CD14-positive monocyte (primary cell): ENCODE data around the gene OR5T1. TPM values are rescaled to one million over a fixed set of nuclear protein-coding genes. Genes with fewer than 3 reads are reported as not detected.

ENCODE experiments used
- DNase-seq, 3 donors: peaks; one replicate each; pipeline ENCODE4 v3.0.0-alpha.2; 2011 to 2022
- H2AFZ ChIP-seq: 2 replicates; pipeline ENCODE4 v1.6.0; 2012; ENCODE audit warnings: mild to moderate bottlenecking, low read depth, low read length, inconsistent platforms; ENCODE audit not compliant: insufficient read depth, poor library complexity, severe bottlenecking
- H3K27ac ChIP-seq, 2 donors: 1 replicate in 1 of 2; 2 replicates in 1 of 2; pipeline ENCODE4 v1.5.1; 2012 to 2013; ENCODE audit warnings: low read length in 2 of 2, control low read depth in 1 of 2, inconsistent platforms in 1 of 2, low read depth in 1 of 2, mild to moderate bottlenecking in 1 of 2
- H3K27me3 ChIP-seq, 2 donors: one replicate each; pipeline versions ENCODE4 v1.6.0 to v1.6.1; 2011 to 2013; ENCODE audit warnings: low read length in 2 of 2; ENCODE audit not compliant: control insufficient read depth in 2 of 2, insufficient read depth in 2 of 2
- H3K36me3 ChIP-seq, 2 donors: replicated peaks in 1 of 2; 1 replicate in 1 of 2; 2 replicates in 1 of 2; pipeline versions ENCODE4 v1.5.1 to v1.6.1; 2012 to 2013; ENCODE audit warnings: low read length in 2 of 2, control low read depth in 1 of 2, inconsistent platforms in 1 of 2, mild to moderate bottlenecking in 1 of 2; ENCODE audit not compliant: insufficient read depth in 2 of 2, control insufficient read depth in 1 of 2
- H3K4me1 ChIP-seq, 2 donors: 1 replicate in 1 of 2; 2 replicates in 1 of 2; pipeline versions ENCODE4 v1.5.1 to v1.6.1; 2012 to 2013; ENCODE audit warnings: low read length in 2 of 2, control low read depth in 1 of 2, inconsistent platforms in 1 of 2, mild to moderate bottlenecking in 1 of 2, moderate library complexity in 1 of 2; ENCODE audit not compliant: insufficient read depth in 2 of 2, control insufficient read depth in 1 of 2
- H3K4me2 ChIP-seq: replicated peaks from 2 replicates; pipeline ENCODE3; 2012; ENCODE audit warnings: low read length, moderate library complexity, mild to moderate bottlenecking; ENCODE audit not compliant: poor library complexity, severe bottlenecking; ENCODE audit errors: extremely low read depth
- H3K4me3 ChIP-seq, 3 experiments: fragments of 200-600 bp in 1 of 3; sonication (generic) in 1 of 3; replicated peaks in 1 of 3; 1 replicate in 2 of 3; 2 replicates in 1 of 3; pipeline ENCODE4 v1.5.1; 2011 to 2013; ENCODE audit warnings: low read length in 3 of 3, mild to moderate bottlenecking in 3 of 3, control low read depth in 2 of 3, low read depth in 2 of 3, inconsistent platforms in 1 of 3, moderate library complexity in 1 of 3
- H3K79me2 ChIP-seq: 2 replicates; pipeline ENCODE4 v1.6.0; 2012; ENCODE audit warnings: mild to moderate bottlenecking, control low read depth, inconsistent platforms, low read length, moderate library complexity; ENCODE audit not compliant: insufficient read depth
- H3K9ac ChIP-seq: 2 replicates; pipeline ENCODE4 v1.6.0; 2017; ENCODE audit warnings: low read length, mild to moderate bottlenecking; ENCODE audit not compliant: insufficient read depth, poor library complexity, severe bottlenecking
- H3K9me3 ChIP-seq, 2 donors: replicated peaks in 1 of 2; 1 replicate in 1 of 2; 2 replicates in 1 of 2; pipeline versions ENCODE4 v1.5.1 to v1.6.1; 2012 to 2013; ENCODE audit warnings: low read length in 2 of 2, control low read depth in 1 of 2; ENCODE audit not compliant: control insufficient read depth in 1 of 2, insufficient read depth in 1 of 2
- H4K20me1 ChIP-seq: 2 replicates; pipeline ENCODE4 v1.6.0; 2012; ENCODE audit warnings: mild to moderate bottlenecking, low read length, control low read depth, moderate library complexity; ENCODE audit not compliant: insufficient read depth
- H3K27ac Mint-ChIP-seq, 7 donors: one replicate each; pipeline ENCODE4 v1.8.0; 2020; ENCODE audit warnings: mild to moderate bottlenecking in 7 of 7, mixed read lengths in 7 of 7, moderate library complexity in 6 of 7, inconsistent platforms in 2 of 7
- H3K27me3 Mint-ChIP-seq, 3 donors: one replicate each; pipeline ENCODE4 v1.8.0; 2021 to 2022; ENCODE audit warnings: low read depth in 3 of 3, mild to moderate bottlenecking in 3 of 3, mixed read lengths in 3 of 3, moderate library complexity in 3 of 3, inconsistent platforms in 1 of 3
- H3K36me3 Mint-ChIP-seq, 2 donors: one replicate each; pipeline ENCODE4 v1.8.0; 2020; ENCODE audit warnings: mixed read lengths in 2 of 2, inconsistent platforms in 1 of 2, mild to moderate bottlenecking in 1 of 2
- H3K4me1 Mint-ChIP-seq: one replicate; pipeline ENCODE4 v1.8.0; 2020; ENCODE audit warnings: mild to moderate bottlenecking, mixed read lengths
- H3K4me3 Mint-ChIP-seq, 2 donors: one replicate each; pipeline ENCODE4 v1.8.0; 2020; ENCODE audit warnings: mild to moderate bottlenecking in 2 of 2, mixed read lengths in 2 of 2, moderate library complexity in 1 of 2
- H3K9me3 Mint-ChIP-seq, 7 donors: one replicate each; pipeline ENCODE4 v1.8.0; 2020 to 2022; ENCODE audit warnings: mixed read lengths in 7 of 7, mild to moderate bottlenecking in 6 of 7, moderate library complexity in 6 of 7, inconsistent platforms in 2 of 7
- WGBS: methylation state at CpG from one replicate; pipeline ENCODE4 v1.1.5; 2013; ENCODE audit warnings: missing lambda C conversion rate; ENCODE audit not compliant: insufficient coverage; 5-methylcytosine and 5-hydroxymethylcytosine counted together
- intact Hi-C, 2 donors: fragments of 100-400 bp; cut with micrococcal nuclease; formaldehyde crosslinking; loops; one replicate each; pipeline versions ENCODE4 v1.15.0 to v1.15.1; 2023
- polyA minus RNA-seq: library from RNA; depleted of rRNA, polyadenylated mRNA; stranded (reverse); fragments of >200 nt; gene quantifications from 2 replicates; pipeline ENCODE4 v1.2.3, GENCODE V29; 2012
- polyA plus RNA-seq, 3 donors: library from polyadenylated mRNA; depleted of rRNA in 1 of 3; unstranded in 2 of 3; stranded (reverse) in 1 of 3; fragments of 300-500 nt in 2 of 3; fragments of >200 nt in 1 of 3; fragmentation: Illumina TruSeq in 2 of 3; gene quantifications; 1 replicate in 2 of 3; 2 replicates in 1 of 3; pipeline ENCODE4 v1.2.3, GENCODE V29; 2012 to 2021
- total RNA-seq, 12 experiments: library from RNA in 1 of 12; stranded (reverse) in 1 of 12; fragments of 120-200 nt in 1 of 12; gene quantifications; one replicate each; pipeline ENCODE4 v1.2.4 and lab custom pipeline; 2013 to 2026; ENCODE audit warnings: mixed read lengths in 6 of 12, inconsistent platforms in 1 of 12
- TF ChIP-seq, protein P1 (sequence below): fragments of 200-600 bp; IDR thresholded peaks from one replicate; pipeline ENCODE4 v1.8.0; 2022; ENCODE audit warnings: antibody characterized with exemption, mild to moderate bottlenecking

Gene OR5T1
- total RNA-seq (2013) = not detected
- polyA plus RNA-seq (not detected), polyA minus RNA-seq (not detected in 2 replicates), total RNA-seq (lab: John Stamatoyannopoulos, UW) (0 to 0.23 (median 0) reads per million in 11 experiments)

DNA sequence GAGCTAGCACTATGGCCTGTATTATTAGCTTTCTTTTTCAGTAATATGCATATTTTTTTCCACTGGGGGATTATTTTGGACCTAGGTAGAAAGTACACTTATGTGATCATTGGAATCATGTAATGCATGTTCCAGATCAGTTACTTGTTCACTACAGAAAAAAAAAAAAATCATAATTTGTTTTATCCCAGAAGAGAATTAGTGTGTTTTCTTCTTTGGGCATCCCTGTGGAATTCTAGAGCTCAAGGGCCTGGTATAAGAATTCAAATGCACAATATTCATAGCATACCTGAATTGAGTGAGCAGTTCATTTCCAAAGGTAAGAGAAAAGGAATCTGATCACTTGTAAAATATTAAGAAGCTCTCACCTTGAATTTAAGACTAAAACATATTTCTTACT is at the start of gene OR5T1:
Gene OR5T1 (plus strand): TSS at position 301 of the 400 bp plus-strand sequence. CDS start 1,485 bp downstream, outside the sequence.
- TF ChIP-seq, protein P1, sequence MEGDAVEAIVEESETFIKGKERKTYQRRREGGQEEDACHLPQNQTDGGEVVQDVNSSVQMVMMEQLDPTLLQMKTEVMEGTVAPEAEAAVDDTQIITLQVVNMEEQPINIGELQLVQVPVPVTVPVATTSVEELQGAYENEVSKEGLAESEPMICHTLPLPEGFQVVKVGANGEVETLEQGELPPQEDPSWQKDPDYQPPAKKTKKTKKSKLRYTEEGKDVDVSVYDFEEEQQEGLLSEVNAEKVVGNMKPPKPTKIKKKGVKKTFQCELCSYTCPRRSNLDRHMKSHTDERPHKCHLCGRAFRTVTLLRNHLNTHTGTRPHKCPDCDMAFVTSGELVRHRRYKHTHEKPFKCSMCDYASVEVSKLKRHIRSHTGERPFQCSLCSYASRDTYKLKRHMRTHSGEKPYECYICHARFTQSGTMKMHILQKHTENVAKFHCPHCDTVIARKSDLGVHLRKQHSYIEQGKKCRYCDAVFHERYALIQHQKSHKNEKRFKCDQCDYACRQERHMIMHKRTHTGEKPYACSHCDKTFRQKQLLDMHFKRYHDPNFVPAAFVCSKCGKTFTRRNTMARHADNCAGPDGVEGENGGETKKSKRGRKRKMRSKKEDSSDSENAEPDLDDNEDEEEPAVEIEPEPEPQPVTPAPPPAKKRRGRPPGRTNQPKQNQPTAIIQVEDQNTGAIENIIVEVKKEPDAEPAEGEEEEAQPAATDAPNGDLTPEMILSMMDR = no peak
- Histone ChIP-seq H4K20me1 (no peaks in the 10 kb centered on the region), H3K4me3 (no peak within 1 kb of the TSS), H3K79me2 (no peaks in the 10 kb centered on the region), H3K9ac (no peak within 1 kb of the TSS), H3K27me3 (no peaks in the 10 kb centered on the region), H3K27ac (no peak within 1 kb of the TSS), H3K36me3 (no peaks in the 10 kb centered on the region), H3K4me2 (no peak within 1 kb of the TSS), H3K4me1 (no peaks in the 10 kb centered on the region), H3K9me3 (peaks cover 5 to 13% of the 10 kb centered on the region in 2 donors), H2AFZ (no peak within 1 kb of the TSS)
- no peak for DNase-seq
- H3K4me3 Mint-ChIP-seq = no peak within 1 kb of the TSS
- peaks cover 0 to 13% (median 5%) of the 10 kb centered on the region in 7 donors for H3K9me3 Mint-ChIP-seq
- H3K36me3 Mint-ChIP-seq = no peaks in the 10 kb centered on the region
- H3K27ac Mint-ChIP-seq = no peak within 1 kb of the TSS
- H3K27me3 Mint-ChIP-seq = no peaks in the 10 kb centered on the region
- intact Hi-C loops = no loop called here
- no peaks in the 10 kb centered on the region for H3K4me1 Mint-ChIP-seq

DNA sequence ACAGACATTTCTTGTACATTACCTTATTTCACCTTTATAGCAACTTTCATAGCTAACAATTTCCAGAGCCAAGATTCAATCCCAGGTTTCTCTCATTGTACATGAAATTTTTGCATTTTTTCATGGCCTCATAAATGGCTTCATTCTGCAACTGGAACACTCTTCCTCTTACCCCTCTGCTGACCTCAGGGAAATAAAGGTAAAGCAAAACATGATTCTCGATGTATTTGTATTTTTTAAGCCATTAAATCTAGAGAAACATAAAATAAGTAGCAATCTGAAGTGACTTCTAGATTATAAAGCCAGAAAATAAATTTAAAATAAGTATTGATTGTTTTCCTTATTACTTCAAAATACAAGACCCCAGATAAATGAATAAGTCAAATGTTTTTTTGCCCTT is 39.8 kb upstream of the OR5T1 start, which contains the start of gene OR5T2:
Gene OR5T2 (minus strand): TSS at position 101 of the 400 bp plus-strand sequence. CDS start 1,193 bp downstream, outside the sequence.
- H3K4me3 Mint-ChIP-seq = no peak within 1 kb of the TSS

More for the DNA sequence above, 39.8 kb upstream of the OR5T1 start, which contains the start of gene OR5T2:
- TF ChIP-seq, protein P1 = no peak
- Mint-ChIP-seq H3K4me1 (no peaks in the 10 kb centered on the region), H3K9me3 (peaks cover 0 to 8% (median 3%) of the 10 kb centered on the region in 7 donors), H3K27me3 (no peaks in the 10 kb centered on the region), H3K27ac (no peak within 1 kb of the TSS), H3K36me3 (no peaks in the 10 kb centered on the region)
- no peaks in the 10 kb centered on the region for H4K20me1 ChIP-seq
- WGBS = no CpG with 5 or more reads among the region's 1 CpG
- no peak for DNase-seq
- no peaks in the 10 kb centered on the region for H3K36me3 ChIP-seq
- H2AFZ ChIP-seq = no peak within 1 kb of the TSS
- no peaks in the 10 kb centered on the region for H3K9me3 ChIP-seq
- H3K27me3 ChIP-seq = no peaks in the 10 kb centered on the region
- H3K27ac ChIP-seq = no peak within 1 kb of the TSS
- intact Hi-C loops = no loop called here
- H3K9ac ChIP-seq = no peak within 1 kb of the TSS
- no peak within 1 kb of the TSS for H3K4me2 ChIP-seq
- no peaks in the 10 kb centered on the region for H3K4me1 ChIP-seq
- no peaks in the 10 kb centered on the region for H3K79me2 ChIP-seq
- no peak within 1 kb of the TSS for H3K4me3 ChIP-seq
